Renal cortical epithelial cell (primary cell): ENCODE measurements around the gene FAM107B. TPM values are rescaled to one million over a fixed set of nuclear protein-coding genes. Genes with fewer than 3 reads are reported as not detected.
"Not testable (repeated sequence)": the region's sequence is repeated elsewhere in the genome, so short reads cannot be mapped to it uniquely, and the experiment has no call there.

Experiments used
- DNase-seq: peaks from one replicate; pipeline ENCODE4 v3.0.0-alpha.2; 2011; ENCODE audit warnings: low read depth
- total RNA-seq: library from RNA; depleted of rRNA; stranded (reverse); fragments of >200 nt; gene quantifications from 2 replicates; pipeline ENCODE4 v1.2.3, GENCODE V29; 2014

The FAM107B gene
- total RNA-seq, 1 donor from 2014 or later = 127 TPM

- DNase-seq = no peak
These were observed 36.7 kb downstream of the FAM107B start for GRCh38 chr10:14737808-14738545.

DNA sequence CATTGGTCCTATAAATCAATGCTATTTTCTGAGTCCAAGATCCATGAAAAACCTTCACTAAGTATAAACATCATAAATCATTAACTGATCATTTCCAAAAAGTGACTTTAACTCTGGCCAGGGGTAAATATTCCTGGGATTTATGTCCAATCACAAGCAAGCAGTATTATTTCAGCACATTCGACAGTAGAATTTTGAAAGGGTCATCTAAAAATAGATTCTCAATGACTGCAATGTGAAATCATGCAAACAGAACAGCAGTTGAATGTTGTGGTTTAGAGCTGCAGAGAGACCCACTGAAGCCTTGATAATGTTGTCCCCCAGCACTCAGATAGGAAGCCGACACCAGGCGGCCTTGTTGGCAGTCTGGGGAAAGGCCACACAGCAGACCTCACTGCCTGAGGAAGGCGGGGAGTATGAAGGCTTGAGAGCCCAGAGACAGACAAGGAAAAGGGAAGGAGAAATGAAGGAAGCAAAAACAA lies 38.1 kb downstream of the FAM107B start:
- peak; percentile 58 for DNase-seq

DNA sequence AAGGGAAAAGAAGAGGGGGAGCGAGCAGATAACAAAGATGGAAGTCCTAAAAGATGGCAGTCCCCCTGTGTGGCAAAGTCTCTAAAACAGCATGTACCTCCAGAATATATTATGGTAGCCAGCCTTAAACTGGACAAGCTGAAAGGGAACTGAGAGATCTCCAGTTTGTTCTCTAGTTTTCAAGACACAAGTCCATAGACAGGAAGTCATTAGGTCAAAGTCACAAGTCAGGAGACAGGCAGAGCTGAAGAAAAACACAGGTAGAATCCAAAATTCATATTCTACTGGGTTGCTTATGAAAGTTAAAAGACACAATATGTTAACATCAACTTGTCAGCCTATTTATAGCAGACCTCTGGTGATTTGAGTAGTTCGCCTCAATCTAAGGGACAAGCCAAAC lies 38.7 kb downstream of the FAM107B start:
- DNase-seq = no peak

DNA sequence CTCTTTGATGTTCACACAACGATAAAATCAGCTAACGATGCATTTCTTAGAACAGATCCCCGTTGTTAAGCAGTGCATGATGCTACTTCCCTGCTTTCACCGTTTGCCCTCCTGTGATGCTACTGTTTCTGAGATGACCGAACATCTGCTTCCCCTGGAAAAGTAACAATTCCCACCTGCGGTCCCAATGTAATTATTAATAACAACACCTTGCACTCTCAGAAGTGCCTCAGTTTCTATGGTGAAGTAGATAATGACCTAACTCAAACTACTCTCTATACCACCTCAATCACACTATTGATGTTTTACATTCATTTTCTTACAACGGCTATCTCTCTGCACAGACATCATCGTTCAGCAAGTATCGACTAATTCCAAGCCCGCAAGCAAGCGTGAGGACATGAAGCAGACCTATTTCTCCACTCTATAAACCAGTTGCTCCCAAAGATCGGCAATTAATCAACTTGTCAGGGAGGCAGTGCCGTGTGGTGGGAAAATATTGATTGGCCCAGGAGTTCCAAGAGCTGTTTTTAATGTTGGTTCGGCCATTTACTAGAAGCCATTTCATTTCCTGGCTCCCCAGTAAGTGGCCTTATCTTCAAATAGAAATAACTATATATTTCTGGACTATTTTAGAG lies 42.7 kb downstream of the FAM107B start:
- no peak for DNase-seq

DNA sequence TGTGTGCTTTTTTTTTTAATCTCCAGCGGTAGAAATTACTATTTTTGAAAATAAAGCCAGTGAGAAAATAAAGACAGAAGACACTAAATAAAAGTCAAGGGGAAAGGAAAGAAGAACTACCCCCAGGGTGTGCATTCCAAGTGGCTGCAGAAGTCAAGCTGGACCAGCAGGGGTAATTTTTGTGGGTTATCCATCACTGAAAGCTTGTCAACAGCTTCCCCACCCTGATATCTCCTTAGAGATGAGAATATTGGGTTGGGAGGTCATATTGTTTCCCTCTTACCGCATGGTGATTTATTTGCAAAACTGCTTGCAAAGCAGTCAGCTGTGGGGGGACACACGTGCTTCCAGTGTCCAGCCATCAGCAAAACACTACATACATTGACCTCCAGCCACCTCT lies 46.4 kb downstream of the FAM107B start:
- DNase-seq = no peak

- no peak for DNase-seq
These were observed 46.8 kb downstream of the FAM107B start for GRCh38 chr10:14727924-14728323.

GRCh38 chr10:14727465-14727864 lies 47.2 kb downstream of the FAM107B start:
- DNase-seq = no peak

DNA sequence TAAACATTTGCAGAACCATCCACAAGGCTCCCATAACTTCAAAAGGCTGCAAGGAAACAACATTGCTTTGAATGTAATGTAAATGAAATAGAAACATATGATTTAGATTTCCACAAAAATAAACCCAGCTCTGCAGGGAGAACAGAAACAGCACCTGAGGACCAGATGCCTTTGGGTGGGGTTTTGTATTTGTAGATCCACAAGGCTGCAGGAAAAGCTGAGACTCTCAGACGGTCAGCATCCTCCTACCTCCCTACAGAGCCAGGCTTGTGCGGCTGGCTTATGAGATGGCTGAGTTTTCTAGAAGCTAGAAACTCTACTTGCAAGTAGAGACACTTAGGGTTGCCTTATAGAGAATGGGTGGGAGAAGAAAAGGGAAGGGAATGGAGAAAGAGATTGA lies 49.8 kb downstream of the FAM107B start:
- no peak for DNase-seq

- DNase-seq = no peak
These were observed 51.5 kb downstream of the FAM107B start for GRCh38 chr10:14723052-14723689.

DNA sequence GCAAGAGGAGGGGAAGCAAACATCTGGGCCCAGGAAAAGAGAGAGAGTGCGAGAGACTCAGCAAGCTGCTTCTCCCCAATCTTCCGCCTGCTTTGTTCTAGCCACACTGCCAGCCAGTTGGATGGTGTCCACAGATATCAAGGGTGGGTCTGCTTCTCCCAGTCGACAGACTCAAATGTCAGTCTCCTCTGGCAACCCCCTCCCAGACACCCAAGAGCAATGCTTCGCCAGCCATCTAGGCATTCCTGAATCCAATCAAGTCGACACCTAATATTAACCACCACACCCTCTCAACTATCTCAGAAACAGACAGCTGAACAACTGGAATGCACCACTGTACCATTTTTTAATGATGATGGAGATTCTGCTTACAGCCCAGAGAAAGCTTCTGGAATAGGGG lies 57.1 kb downstream of the FAM107B start:
- no peak for DNase-seq

DNA sequence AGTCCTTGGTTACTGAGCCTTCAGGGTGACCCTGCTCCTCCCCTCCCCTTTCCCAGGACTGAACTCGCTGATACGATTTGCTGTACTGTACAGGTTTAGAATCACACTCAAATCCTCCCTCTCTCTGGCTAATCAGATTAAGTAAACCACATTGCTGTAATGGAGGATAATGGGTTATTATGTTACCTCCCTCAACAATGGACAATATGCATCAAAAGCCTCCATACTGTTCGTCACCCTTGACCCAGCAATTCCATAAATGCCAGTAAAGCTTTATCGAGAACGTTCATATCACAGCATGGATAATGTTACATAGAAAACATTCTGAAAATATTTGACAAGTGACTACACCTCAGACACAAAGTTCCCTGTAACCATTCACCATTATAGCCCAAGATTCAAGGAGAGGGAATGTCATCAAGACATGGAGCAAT lies 61.7 kb downstream of the FAM107B start:
- DNase-seq = no peak

DNA sequence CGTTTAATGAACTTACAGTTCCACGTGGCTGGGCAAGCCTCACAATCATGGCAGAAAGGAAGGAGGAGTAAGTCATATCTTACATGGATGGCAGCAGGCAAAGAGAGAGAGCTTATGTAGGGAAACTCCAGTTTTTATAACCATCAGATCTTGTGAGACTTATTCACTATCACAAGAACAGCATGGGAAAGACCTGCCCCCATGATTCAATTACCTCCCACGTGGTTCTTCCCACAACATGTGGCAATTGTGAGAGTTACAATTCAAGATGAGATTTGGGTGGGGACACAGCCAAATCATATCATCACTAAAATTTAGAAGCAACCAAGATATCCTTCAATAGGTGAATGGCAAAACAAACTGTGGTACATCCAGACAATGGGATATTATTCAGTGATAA lies 65.4 kb downstream of the FAM107B start:
- not testable (repeated sequence) for DNase-seq

GRCh38 chr10:14707481-14707880 lies 67.2 kb downstream of the FAM107B start:
- no peak for DNase-seq

GRCh38 chr10:14705548-14706230 lies 69.0 kb downstream of the FAM107B start:
- no peak for DNase-seq

- DNase-seq = no peak
These were observed 71.1 kb downstream of the FAM107B start for GRCh38 chr10:14703631-14704001.

GRCh38 chr10:14701466-14701865 lies 73.2 kb downstream of the FAM107B start:
- DNase-seq = no peak

DNA sequence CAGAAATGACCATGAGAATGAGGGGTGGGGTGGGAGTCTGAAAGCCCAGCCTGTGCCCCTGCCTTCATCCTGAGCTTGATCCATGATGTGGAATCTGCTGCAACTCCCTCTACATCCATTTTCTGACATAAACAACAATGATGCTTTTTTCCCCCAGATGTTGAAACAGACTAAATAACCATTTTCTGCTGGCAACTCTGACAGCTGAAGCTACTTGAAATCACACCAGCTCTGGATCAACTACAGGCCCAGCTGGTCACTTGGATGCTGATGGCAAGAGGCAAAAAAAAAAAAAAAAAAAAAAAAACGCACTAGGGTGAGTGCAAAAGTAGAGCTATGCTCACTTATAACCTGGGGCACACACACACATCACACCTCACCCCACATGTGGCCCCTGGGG lies 74.2 kb downstream of the FAM107B start:
- no peak for DNase-seq

- DNase-seq = no peak
These were observed 75.2 kb downstream of the FAM107B start for GRCh38 chr10:14699482-14699881.

GRCh38 chr10:14698829-14699170 lies 75.9 kb downstream of the FAM107B start:
- no peak for DNase-seq

DNA sequence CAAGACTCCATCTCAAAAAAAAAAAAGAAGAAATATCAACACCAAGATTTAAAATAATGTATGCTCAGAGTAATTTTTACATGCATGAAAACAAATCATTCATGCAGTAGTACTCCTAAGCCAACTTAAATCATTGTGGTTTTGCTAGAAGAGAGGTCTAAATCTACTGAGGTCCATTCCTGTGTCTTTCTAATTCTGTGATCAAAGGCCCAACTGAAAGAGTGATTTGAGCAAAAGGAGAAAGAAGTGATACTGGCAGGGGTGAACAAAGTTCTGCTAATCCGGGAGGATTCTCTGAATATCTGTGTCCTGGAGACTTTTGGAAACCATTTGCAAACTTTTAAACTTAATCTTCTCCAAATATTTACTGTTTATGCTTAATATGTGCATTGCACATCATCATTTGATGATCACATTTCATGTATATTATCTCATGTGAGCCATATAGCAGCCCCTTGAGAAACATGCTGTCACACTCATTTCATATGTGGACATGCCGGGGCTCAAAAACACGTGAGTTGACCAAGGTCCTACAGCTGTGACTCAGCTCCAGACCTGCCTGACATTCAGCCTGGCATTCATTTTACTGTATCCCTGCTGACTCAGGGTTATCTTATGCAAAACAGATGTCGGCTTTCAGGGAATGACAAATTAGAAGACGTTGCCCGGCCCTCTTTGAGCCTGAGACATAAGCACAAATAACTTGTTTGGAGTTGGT lies 76.4 kb downstream of the FAM107B start:
- DNase-seq = no peak

- DNase-seq = no peak
These were observed 77.4 kb downstream of the FAM107B start for GRCh38 chr10:14697281-14697680.

GRCh38 chr10:14696821-14697220 lies 77.9 kb downstream of the FAM107B start:
- DNase-seq = no peak
